CD4-positive, CD25-positive, alpha-beta regulatory T cell (primary cell): ENCODE results near the gene SH3BP5. TPM values are rescaled to one million over a fixed set of nuclear protein-coding genes. Genes with fewer than 3 reads are reported as not detected.
"Not testable (repeated sequence)": the region's sequence is repeated elsewhere in the genome, so short reads cannot be mapped to it uniquely, and the experiment has no call there.

ENCODE experiments used
- ATAC-seq, 2 donors: fragments of 150-1000 bp; cut with Tn5 transposase; one replicate each; pipeline ENCODE4 v1.10.0; 2021; ENCODE audit warnings: low read depth in 2 of 2, moderate number of reproducible peaks in 2 of 2, moderate library complexity in 1 of 2
- DNase-seq, 3 donors: peaks; one replicate each; pipeline versions ENCODE4 v3.0.0 to v3.0.0-alpha.2; 2012 to 2022; ENCODE audit warnings: mixed read lengths in 1 of 3
- H3K27ac ChIP-seq: one replicate; pipeline ENCODE4 v1.7.0; 2013; ENCODE audit warnings: mild to moderate bottlenecking, low read length; ENCODE audit not compliant: insufficient read depth, poor library complexity, severe bottlenecking
- H3K27me3 ChIP-seq: one replicate; pipeline ENCODE4 v1.7.0; 2013; ENCODE audit warnings: low read length; ENCODE audit not compliant: control insufficient read depth, insufficient read depth
- H3K36me3 ChIP-seq: one replicate; pipeline ENCODE4 v1.7.0; 2013; ENCODE audit warnings: mild to moderate bottlenecking, low read length, moderate library complexity; ENCODE audit not compliant: control insufficient read depth, insufficient read depth
- H3K4me1 ChIP-seq: 2 replicates; pipeline ENCODE4 v1.7.0; 2013; ENCODE audit warnings: mild to moderate bottlenecking, low read length; ENCODE audit not compliant: insufficient read depth, control insufficient read depth, poor library complexity, severe bottlenecking
- H3K4me3 ChIP-seq: one replicate; pipeline ENCODE4 v1.7.0; 2013; ENCODE audit warnings: low read depth, mild to moderate bottlenecking, low read length, moderate library complexity
- H3K9me3 ChIP-seq, 2 experiments: 1 replicate in 1 of 2; 2 replicates in 1 of 2; pipeline ENCODE4 v1.7.0; 2013; ENCODE audit warnings: low read length in 2 of 2, mild to moderate bottlenecking in 1 of 2, moderate library complexity in 1 of 2; ENCODE audit not compliant: control insufficient read depth in 2 of 2
- H3K27ac Mint-ChIP-seq, 3 donors: one replicate each; pipeline ENCODE4 v1.8.0; 2020 to 2022; ENCODE audit warnings: mild to moderate bottlenecking in 3 of 3, mixed read lengths in 3 of 3, moderate library complexity in 2 of 3
- H3K27me3 Mint-ChIP-seq: one replicate; pipeline ENCODE4 v1.8.0; 2022; ENCODE audit warnings: mild to moderate bottlenecking, mixed read lengths
- H3K36me3 Mint-ChIP-seq: one replicate; pipeline ENCODE4 v1.8.0; 2020; ENCODE audit warnings: mixed read lengths
- H3K4me1 Mint-ChIP-seq, 4 donors: one replicate each; pipeline ENCODE4 v1.8.0; 2020 to 2022; ENCODE audit warnings: mixed read lengths in 4 of 4, mild to moderate bottlenecking in 1 of 4
- H3K4me3 Mint-ChIP-seq, 4 donors: one replicate each; pipeline ENCODE4 v1.8.0; 2020 to 2022; ENCODE audit warnings: mild to moderate bottlenecking in 4 of 4, mixed read lengths in 4 of 4, moderate library complexity in 3 of 4
- H3K9me3 Mint-ChIP-seq, 7 donors: one replicate each; pipeline ENCODE4 v1.8.0; 2020 to 2022; ENCODE audit warnings: mixed read lengths in 7 of 7, mild to moderate bottlenecking in 3 of 7, moderate library complexity in 2 of 7
- polyA plus RNA-seq, 4 donors: library from polyadenylated mRNA; unstranded; fragments of 300-500 nt; fragmentation: Illumina TruSeq; gene quantifications; one replicate each; pipeline ENCODE4 v1.2.3, GENCODE V29; 2021
- total RNA-seq: library from RNA; stranded (reverse); gene quantifications from one replicate; pipeline ENCODE4 v1.2.3, GENCODE V29; 2022

The SH3BP5 gene
- total and polyA plus RNA-seq, 5 donors from 2014 or later = 24.7 to 68.6 (median 32.8) TPM

DNA sequence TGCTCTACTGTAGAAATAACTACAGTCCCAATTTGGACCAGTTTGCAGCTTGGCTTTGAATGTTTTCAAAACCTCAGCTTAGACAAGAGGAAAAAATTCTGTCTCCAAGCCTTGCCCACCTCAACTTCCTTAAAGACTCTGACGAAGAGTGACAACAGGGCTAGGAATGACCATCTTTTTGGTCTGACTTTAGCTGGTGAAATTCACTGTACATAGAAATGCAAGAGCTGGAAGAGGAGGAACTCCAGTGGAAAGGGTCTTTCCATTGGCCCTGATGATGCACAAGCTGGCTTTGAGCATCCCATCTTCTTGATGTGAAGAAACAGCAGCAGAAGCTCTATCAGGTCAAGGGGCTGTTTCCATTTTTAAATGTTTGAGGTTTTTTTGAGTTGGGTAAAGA lies 22.7 kb upstream of the SH3BP5 start:
- Mint-ChIP-seq H3K9me3 (peaks cover 0 to 4% (median 0%) of the 10 kb centered on the region in 7 donors), H3K36me3 (peaks cover 10% of the 10 kb centered on the region), H3K27ac (peak overlapping the region in 2 of 3 donors; percentile 65 to 88), H3K27me3 (no peaks in the 10 kb centered on the region), H3K4me1 (peaks cover 13 to 35% (median 26%) of the 10 kb centered on the region in 4 donors), H3K4me3 (no peak overlapping the region)
- Histone ChIP-seq H3K4me3 (no peak overlapping the region), H3K9me3 (peaks cover 0 to 9% of the 10 kb centered on the region in 2 experiments), H3K4me1 (peaks cover 21% of the 10 kb centered on the region), H3K36me3 (no peaks in the 10 kb centered on the region), H3K27me3 (no peaks in the 10 kb centered on the region), H3K27ac (no peak overlapping the region)
- ATAC-seq = no peak
- DNase-seq = no peak

DNA sequence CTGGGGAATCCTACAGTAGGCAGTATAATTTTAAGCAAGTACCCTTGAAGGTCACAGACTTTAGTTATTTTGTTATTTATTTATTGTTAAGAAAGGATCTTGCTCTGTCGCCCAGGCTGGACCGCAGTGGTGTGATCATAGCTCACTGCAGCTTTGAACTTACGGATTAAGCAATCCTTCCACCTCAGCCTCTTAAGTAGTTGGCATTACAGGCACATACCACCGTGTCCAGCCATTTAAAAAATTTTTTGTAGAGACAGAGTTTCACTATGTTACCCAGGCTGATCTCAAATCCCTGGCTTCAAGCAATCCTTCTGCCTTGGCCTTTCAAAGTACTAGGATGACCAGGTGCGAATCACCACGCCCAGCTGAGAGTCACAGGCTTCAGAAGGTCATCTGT lies 22.1 kb upstream of the SH3BP5 start:
- H3K27ac ChIP-seq = no peak overlapping the region
- Mint-ChIP-seq H3K36me3 (peaks cover 10% of the 10 kb centered on the region), H3K27me3 (no peaks in the 10 kb centered on the region), H3K9me3 (peaks cover 0 to 4% (median 0%) of the 10 kb centered on the region in 7 donors), H3K4me3 (no peak overlapping the region), H3K4me1 (peaks cover 17 to 39% (median 28%) of the 10 kb centered on the region in 4 donors), H3K27ac (peak overlapping the region; percentile 65 to 88 (median 66))
- H3K27me3 ChIP-seq = no peaks in the 10 kb centered on the region
- DNase-seq = no peak
- H3K4me1 ChIP-seq = peaks cover 21% of the 10 kb centered on the region
- H3K4me3 ChIP-seq = no peak overlapping the region
- no peaks in the 10 kb centered on the region for H3K36me3 ChIP-seq
- peaks cover 0 to 9% of the 10 kb centered on the region in 2 experiments for H3K9me3 ChIP-seq
- no peak for ATAC-seq

DNA sequence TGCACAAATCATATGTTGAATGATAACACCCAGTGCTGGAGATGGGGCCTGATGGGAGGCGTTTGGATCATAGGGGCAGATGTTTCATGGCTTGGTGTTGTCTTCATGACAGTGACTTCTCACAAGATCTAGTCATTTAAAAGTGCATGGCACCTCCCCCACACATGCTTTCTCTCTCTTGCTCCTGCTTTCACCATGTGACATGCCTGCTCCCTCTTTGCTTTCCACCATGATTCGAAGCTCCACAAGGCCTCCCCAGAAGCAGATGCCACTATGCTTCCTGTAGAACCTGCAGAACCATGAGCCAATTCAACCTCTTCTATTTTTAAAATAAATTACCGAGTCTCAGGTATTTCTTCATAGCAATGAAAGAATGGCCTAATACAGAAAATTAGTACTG lies 17.8 kb upstream of the SH3BP5 start:
- H3K9me3 ChIP-seq = peaks cover 0 to 9% of the 10 kb centered on the region in 2 experiments
- H3K4me3 ChIP-seq = no peak overlapping the region
- no peak overlapping the region for H3K27ac ChIP-seq
- no peaks in the 10 kb centered on the region for H3K27me3 Mint-ChIP-seq
- H3K9me3 Mint-ChIP-seq = peaks cover 0 to 4% (median under 1%) of the 10 kb centered on the region in 7 donors
- H3K36me3 Mint-ChIP-seq = peaks cover 5% of the 10 kb centered on the region
- H3K4me3 Mint-ChIP-seq = peak overlapping the region in 1 of 4 donors; percentile 22
- DNase-seq (no peak), ATAC-seq (no peak)
- no peak overlapping the region for H3K27ac Mint-ChIP-seq
- H3K4me1 ChIP-seq = peaks cover 27% of the 10 kb centered on the region
- peaks cover 19 to 49% (median 35%) of the 10 kb centered on the region in 4 donors for H3K4me1 Mint-ChIP-seq
- H3K36me3 ChIP-seq = no peaks in the 10 kb centered on the region
- no peaks in the 10 kb centered on the region for H3K27me3 ChIP-seq

DNA sequence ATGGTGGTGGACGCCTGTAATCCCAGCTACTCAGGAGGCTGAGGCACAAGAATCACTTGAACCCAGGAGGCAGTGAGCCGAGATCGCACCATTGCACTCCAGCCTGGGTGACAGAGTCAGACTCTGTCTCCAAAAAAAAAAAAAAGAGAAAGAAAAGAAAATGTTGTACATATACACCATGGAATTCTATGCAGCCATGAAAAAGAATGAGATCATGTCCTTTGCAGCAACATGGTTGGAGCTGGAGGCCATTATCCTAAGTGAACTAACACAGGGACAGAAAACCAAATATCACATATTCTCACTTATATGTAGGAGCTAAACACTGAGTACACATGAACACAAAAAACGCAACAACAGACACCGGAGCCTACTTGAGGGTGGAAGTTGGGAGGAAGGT lies 17.1 kb upstream of the SH3BP5 start:
- H3K4me1 ChIP-seq = peaks cover 27% of the 10 kb centered on the region
- H3K9me3 Mint-ChIP-seq, ATAC-seq, H3K9me3 ChIP-seq, H3K4me3 Mint-ChIP-seq, DNase-seq, H3K36me3 ChIP-seq, H3K27me3 Mint-ChIP-seq, H3K27me3 ChIP-seq, H3K36me3 Mint-ChIP-seq, H3K27ac ChIP-seq, H3K4me3 ChIP-seq: not testable (repeated sequence)
- Mint-ChIP-seq H3K27ac (peak overlapping the region in 2 of 3 donors; percentile 32 to 84), H3K4me1 (peaks cover 19 to 44% (median 33%) of the 10 kb centered on the region in 4 donors)

DNA sequence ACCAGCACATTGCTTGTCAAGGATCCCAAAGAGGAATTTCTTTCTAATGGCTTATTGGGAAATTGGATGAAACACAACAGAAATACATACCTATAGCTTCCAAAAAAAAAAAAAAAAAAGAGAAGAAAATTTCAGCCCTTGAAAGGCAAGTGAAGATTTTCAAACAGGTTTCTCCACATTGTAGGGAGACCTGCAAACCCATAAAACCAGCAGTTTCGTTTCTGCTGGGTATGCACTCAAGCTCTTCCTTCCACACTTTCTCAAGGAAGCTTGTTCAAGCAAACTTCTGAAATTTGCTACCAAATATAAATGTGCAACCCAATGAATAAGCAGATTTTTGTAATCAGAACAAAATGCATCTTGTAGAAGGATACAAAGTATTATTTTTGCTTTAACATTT lies 15.9 kb upstream of the SH3BP5 start:
- peaks cover 27% of the 10 kb centered on the region for H3K4me1 ChIP-seq
- DNase-seq (no peak), ATAC-seq (no peak)
- H3K27ac Mint-ChIP-seq = peak overlapping the region; percentile 44 to 84 (median 75)
- peaks cover 0 to 4% (median 2%) of the 10 kb centered on the region in 7 donors for H3K9me3 Mint-ChIP-seq
- H3K9me3 ChIP-seq = peaks cover 0 to 9% of the 10 kb centered on the region in 2 experiments
- peak overlapping the region; percentile 69 for H3K4me3 ChIP-seq
- H3K27me3 Mint-ChIP-seq = peaks cover 4% of the 10 kb centered on the region
- peak overlapping the region in 1 of 4 donors; percentile 31 for H3K4me3 Mint-ChIP-seq
- no peaks in the 10 kb centered on the region for H3K27me3 ChIP-seq
- H3K27ac ChIP-seq = no peak overlapping the region
- peaks cover 19 to 46% (median 35%) of the 10 kb centered on the region in 4 donors for H3K4me1 Mint-ChIP-seq
- H3K36me3 Mint-ChIP-seq = peaks cover 5% of the 10 kb centered on the region
- no peaks in the 10 kb centered on the region for H3K36me3 ChIP-seq

DNA sequence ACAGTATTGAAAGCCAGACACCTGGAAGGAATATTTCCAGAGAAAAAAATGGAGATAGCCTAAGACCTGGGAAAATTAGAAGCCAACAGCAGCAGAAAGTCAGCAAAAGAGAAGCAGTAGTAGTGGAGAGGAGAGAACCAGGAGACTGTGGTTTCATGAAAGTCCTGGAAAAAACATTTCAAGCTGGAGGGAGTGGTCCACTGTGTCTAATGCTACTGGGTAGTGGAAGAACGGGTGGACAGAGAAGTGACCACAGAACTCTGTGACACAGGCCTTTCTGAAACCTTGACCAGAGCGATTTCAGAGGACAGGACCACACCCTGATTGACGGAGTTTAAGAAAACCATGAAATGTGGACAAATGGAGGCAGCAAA lies 15.3 kb upstream of the SH3BP5 start:
- DNase-seq (no peak), ATAC-seq (no peak)
- H3K36me3 ChIP-seq = no peaks in the 10 kb centered on the region
- H3K9me3 ChIP-seq = peaks cover 0 to 9% of the 10 kb centered on the region in 2 experiments
- peak overlapping the region; percentile 68 to 98 (median 84) for H3K27ac Mint-ChIP-seq
- H3K4me3 Mint-ChIP-seq = peak overlapping the region; percentile 31 to 85 (median 72)
- peaks cover 5% of the 10 kb centered on the region for H3K36me3 Mint-ChIP-seq
- H3K27me3 ChIP-seq = no peaks in the 10 kb centered on the region
- H3K4me3 ChIP-seq = peak overlapping the region; percentile 69
- peak overlapping the region; percentile 51 for H3K27ac ChIP-seq
- peaks cover 0 to 4% (median 2%) of the 10 kb centered on the region in 7 donors for H3K9me3 Mint-ChIP-seq
- H3K4me1 ChIP-seq = peaks cover 27% of the 10 kb centered on the region
- peaks cover 19 to 46% (median 35%) of the 10 kb centered on the region in 4 donors for H3K4me1 Mint-ChIP-seq
- peaks cover 4% of the 10 kb centered on the region for H3K27me3 Mint-ChIP-seq

DNA sequence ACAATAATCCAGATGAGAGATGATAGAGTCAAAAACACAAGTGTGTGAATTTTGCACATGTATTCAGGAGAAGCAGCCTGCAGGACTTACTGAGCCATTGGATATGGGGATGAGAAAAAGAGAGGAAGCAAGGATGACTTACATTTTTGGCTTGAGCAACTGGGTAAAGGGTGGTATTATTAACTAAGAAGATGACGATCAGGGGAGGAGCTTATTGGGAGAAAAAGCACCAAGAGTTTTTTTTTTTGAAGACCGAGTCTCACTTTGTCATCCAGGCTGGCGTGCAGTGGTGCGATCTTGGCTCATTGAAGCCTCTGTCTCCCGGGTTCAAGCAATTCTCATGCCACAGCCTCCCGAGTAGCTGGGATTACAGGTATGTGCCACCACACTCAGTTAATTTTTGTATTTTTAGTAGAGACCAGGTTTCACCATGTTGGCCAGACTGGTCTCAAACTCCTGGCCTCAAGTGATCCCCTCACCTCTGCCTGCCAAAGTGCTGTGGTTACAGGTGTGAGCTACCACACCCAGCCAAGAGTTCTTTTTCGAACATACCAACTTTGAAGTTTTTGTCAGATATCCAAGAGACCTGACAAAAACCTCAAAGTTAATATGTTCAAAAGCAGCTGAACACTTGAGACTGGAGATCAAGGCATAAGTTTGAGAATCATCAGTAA lies 14.8 kb upstream of the SH3BP5 start:
- no peak overlapping the region for H3K27ac ChIP-seq
- H3K4me1 Mint-ChIP-seq = peaks cover 19 to 47% (median 34%) of the 10 kb centered on the region in 4 donors
- H3K4me1 ChIP-seq = peaks cover 27% of the 10 kb centered on the region

More for the DNA sequence above, 14.8 kb upstream of the SH3BP5 start:
- H3K36me3 Mint-ChIP-seq = peaks cover 1% of the 10 kb centered on the region
- DNase-seq = peak in 2 of 3 donors; percentile 57 to 72
- peaks cover 0 to 3% (median 2%) of the 10 kb centered on the region in 7 donors for H3K9me3 Mint-ChIP-seq
- ATAC-seq = no peak
- Histone ChIP-seq H3K36me3 (no peaks in the 10 kb centered on the region), H3K27me3 (no peaks in the 10 kb centered on the region), H3K4me3 (peak overlapping the region; percentile 69), H3K9me3 (peaks cover 0 to 9% of the 10 kb centered on the region in 2 experiments)
- peaks cover 4% of the 10 kb centered on the region for H3K27me3 Mint-ChIP-seq
- H3K4me3 Mint-ChIP-seq = peak overlapping the region; percentile 31 to 85 (median 72)
- peak overlapping the region; percentile 68 to 98 (median 84) for H3K27ac Mint-ChIP-seq
